Stimulated activated CD4-positive, alpha-beta T cell treated with anti-CD3 and anti-CD28 coated beads, Interleukin-12 subunit alpha, Interleukin-12 subunit beta, amount 100 ng/mL, for 4 hours (primary cell): ENCODE measurements around the gene FGFRL1.

ENCODE experiments used
- DNase-seq: peaks from one replicate; pipeline ENCODE4 v3.0.0-alpha.2; 2020

Gene FGFRL1

DNA sequence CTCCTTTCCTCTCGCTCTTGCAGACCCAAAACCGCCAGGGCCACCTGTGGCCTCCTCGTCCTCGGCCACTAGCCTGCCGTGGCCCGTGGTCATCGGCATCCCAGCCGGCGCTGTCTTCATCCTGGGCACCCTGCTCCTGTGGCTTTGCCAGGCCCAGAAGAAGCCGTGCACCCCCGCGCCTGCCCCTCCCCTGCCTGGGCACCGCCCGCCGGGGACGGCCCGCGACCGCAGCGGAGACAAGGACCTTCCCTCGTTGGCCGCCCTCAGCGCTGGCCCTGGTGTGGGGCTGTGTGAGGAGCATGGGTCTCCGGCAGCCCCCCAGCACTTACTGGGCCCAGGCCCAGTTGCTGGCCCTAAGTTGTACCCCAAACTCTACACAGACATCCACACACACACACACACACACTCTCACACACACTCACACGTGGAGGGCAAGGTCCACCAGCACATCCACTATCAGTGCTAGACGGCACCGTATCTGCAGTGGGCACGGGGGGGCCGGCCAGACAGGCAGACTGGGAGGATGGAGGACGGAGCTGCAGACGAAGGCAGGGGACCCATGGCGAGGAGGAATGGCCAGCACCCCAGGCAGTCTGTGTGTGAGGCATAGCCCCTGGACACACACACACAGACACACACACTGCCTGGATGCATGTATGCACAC lies 13.6 kb downstream of the FGFRL1 start:
- no peak for DNase-seq

DNA sequence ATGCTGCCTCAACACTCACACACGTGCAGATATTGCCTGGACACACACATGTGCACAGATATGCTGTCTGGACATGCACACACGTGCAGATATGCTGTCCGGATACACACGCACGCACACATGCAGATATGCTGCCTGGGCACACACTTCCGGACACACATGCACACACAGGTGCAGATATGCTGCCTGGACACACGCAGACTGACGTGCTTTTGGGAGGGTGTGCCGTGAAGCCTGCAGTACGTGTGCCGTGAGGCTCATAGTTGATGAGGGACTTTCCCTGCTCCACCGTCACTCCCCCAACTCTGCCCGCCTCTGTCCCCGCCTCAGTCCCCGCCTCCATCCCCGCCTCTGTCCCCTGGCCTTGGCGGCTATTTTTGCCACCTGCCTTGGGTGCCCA lies 14.7 kb downstream of the FGFRL1 start:
- peak; percentile 32 for DNase-seq

DNA sequence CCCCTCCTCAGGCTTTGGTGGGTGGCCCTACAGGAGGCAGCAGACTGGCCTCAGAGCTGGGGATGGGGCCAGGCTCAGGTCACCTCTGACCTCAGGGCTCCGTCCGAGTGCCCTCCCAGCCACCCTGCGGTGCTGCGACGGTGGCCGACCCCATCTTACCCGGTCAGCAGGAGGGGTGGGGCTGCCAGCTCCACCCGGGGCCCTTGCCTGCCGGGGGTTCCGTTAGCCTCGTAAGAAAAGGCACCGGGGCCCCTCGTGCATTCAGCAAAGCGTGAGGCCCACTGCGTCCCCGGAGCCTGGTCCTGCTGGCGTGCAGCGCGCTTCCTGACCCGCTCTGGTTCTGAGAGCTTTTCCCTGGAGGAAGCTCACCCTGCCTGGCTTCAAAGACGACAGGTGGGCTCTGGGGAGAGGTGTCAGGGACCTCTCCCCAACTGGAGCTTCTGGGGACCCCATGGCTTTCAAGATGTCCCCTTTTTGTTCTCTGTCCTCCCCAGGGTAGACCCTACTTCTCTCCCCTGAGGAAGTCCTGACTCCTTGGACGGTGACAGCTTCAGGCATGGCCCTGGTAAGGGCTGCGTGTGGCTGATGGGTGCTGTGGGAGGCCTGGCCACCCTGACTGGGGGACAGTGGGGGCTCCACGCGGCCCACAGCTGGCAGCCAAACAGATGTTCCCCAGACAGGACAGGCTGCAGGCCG lies 15.9 kb downstream of the FGFRL1 start:
- no peak for DNase-seq

DNA sequence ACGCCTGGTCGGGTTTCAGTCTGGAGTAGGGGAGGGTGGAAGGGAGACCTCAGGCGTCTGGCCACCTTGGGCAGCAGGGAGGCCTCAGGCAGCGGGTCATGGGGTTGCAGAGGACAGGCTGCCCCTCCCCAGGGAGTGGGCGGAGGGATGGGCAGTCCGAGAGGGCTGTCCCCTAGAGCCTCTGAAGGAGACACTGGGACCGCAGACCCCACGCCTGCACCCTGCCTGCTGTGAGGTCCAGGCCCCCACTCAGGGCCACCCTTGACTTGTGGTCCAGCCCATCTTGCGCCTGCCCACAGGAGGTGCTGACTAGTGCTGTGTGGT lies 16.5 kb downstream of the FGFRL1 start:
- no peak for DNase-seq

DNA sequence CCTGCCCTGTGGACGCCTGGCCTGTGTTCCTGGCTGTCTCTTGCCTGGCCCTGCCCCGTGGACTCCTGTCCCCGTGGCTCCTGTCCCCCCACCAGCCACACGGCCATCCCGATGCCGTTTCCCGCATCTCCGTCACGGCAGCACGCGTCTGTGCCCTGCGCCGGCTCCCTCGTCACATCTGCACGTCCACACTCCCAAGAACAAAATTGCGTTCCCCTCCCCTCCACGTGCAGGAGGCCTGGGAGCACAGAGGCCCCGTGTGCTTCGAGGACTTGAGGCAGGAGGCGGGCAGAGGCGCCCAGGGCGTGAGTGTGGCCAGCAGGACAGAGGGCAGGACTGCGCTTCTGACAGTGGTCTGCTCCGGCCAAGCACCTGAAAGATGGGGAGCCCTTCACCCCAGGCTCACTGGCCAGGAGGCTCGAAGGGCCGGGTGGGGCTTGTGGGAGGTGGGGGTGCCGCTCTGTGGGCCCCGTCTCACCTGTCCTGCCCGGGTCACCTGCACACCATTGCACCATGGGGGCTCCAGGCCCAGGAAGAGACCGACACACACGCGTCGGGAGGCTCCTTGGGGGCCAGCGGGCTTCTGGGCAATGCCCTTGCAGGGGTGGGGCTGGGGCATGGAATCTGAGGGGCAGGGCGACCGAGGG lies 17.3 kb downstream of the FGFRL1 start:
- no peak for DNase-seq

DNA sequence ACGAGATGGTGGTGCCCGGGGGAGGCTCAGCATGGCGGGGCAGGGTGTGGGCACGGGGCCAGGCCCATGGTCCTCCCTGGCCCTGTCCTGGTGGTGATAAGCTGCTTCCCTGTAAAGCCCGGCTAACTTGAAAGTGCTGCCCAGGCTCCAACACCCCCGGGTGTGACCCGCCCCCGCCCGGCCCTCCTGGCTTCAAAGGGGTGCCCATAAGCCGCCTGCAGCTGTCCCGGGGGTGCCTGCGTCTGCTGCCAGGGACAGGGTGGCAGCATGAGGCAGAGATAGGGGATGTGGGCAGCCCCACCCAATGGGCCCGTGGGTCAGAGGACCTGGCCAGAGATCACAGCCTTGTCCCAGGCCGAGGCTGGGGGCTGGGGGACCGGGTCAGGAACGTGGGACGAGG lies 18.1 kb downstream of the FGFRL1 start:
- DNase-seq = no peak

DNA sequence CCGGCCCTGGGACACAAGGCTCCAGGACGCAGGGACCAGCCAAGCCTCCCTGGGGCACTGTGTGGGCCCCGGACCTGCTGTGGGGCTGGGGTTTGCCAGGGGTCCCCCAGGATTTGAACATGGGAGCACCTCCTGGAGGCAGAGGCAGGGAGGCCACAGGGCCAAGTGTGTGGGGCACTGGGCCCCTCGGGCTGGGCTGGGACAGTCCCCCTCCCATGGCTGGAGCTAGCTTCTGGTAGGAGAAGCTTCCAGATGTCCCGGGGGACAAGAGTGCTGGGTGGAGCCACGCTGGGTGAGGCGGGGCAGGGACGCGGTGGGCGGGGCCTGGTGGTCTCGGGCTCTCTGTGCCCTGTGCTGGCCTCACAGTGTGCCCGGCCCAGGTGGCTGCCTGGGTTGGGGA lies 18.6 kb downstream of the FGFRL1 start:
- no peak for DNase-seq

GRCh38 chr4:1030559-1030958 lies 19.1 kb downstream of the FGFRL1 start:
- no peak for DNase-seq

DNA sequence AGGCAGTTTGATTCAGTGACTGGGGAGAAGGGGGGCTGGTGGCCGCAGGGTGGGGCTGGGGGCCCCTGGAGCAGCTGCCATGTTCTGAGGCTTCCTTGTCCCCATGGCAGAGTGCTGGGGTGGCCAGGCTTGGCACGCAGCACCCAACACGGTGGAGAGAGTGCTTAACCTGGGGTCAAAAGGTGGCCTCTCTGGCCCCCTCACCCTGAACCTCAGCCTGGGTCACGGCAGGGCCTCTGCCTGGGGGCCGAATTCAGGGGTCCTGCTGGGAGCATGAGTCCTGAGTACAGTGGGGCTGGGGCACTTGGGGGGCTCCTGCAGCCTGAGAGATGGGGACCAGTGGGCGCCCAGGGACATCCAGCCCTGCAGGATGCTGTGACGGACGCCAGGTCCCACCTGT lies 19.9 kb downstream of the FGFRL1 start:
- no peak for DNase-seq

GRCh38 chr4:1031956-1032795 lies 20.8 kb downstream of the FGFRL1 start:
- no peak for DNase-seq

DNA sequence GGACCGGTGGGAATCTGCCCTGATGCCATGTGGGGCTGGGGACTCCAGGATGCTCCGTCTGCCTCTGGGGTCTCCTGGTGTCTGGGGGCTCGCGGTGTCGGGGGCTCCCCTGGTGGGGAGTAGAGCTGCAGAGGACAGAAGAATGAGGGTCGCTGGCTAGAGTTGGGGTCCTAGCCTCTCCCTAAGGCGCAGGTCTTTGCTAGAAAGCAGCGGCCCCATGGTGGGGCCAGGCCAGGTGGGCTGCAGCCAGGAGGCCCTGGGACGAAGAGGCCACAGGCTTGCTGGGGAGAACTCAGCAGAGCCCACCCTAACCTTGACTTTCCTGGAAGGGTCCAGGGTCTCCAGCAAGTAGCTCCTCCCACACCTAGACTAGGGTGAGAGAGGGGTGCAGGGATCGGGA lies 21.4 kb downstream of the FGFRL1 start:
- DNase-seq = no peak

- no peak for DNase-seq
These were observed 22.6 kb downstream of the FGFRL1 start for GRCh38 chr4:1033840-1034551.

DNA sequence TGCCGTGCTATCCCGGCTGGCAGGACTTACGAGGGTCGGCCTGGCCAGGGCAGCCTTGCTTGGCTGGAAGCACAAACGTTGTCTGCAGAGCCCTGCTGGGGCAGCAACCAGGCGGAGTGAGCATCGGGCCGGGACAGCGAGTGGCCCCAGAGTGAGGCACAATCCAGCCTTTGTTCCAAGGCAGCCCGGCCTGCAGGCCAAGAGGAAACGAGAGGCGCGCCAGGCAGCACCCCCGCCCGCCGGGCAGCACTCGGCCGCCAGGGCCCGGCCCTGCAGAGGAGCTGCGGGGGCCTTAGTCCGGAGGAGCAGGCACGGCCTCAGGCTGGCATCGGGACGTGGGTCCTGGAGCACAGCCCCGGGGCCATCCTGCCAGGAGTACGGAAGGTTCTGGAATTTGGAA lies 24.1 kb downstream of the FGFRL1 start:
- DNase-seq = no peak

- no peak for DNase-seq
These were observed 24.7 kb downstream of the FGFRL1 start for GRCh38 chr4:1036095-1036494.

DNA sequence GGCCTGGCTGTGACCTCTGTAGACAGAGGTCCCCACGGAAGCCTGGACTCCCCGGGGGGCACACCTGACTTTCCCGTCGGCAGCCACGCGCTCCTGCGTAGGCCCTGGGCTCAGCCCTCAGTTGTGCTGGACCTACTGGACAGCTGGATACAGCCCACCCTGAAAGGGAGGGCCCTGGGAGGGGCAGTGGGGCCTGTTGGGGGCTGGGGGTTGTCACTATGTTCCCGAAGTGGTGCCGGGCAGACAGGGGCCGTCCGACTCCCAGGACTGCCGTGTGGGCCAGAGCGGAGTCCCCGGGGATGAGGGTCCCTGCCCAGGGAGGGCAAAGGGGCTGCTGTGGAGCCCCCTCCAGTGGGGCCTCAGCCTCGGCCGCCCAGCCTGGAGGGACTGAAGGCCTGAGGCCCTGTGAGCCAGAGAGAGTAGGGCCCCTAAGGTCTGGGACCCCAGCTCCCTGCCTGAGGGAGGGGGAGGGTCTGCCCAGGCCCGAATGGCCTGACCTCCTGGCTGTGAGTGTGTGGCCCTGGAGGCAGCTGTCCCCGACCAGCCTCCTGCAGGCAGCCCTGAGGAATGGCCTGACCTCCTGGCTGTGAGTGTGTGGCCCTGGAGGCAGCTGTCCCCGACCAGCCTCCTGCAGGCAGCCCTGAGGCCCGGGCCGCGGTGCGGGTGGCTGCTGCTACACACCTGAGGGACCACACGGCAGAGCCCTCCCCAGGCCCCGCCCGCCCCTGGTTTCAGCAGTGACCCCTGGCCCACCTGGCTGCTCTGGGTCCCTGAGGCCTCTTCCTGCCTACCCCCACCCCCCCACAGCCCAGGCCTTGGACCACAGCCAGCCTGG lies 25.8 kb downstream of the FGFRL1 start:
- DNase-seq = no peak

DNA sequence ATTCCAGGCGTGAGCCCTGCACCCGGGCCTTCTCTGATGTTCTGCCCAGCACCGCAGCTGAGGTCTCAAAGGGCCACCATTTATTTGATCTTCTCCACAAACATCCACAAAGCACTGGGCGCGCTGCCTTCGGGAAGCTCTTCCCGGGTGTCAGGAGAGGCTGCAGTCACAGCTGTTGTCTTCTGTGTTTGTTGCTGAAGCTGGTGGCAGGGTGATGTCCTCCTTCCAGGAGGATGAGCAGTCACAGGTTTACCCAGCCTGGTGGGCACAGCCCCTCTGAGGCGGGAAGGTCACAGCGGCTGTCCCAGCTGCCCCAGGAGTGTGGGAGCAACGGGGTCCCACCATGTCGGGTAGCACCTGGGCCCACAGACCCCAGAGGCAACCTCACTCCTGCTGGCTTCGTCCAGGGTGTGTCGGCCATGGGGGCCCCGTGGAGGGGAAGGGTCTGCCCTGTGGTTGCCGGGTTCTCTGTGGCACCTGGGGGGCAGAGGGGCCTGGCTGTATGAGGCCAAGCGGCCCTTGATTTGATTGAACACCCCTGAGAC lies 27.6 kb downstream of the FGFRL1 start:
- no peak for DNase-seq

DNA sequence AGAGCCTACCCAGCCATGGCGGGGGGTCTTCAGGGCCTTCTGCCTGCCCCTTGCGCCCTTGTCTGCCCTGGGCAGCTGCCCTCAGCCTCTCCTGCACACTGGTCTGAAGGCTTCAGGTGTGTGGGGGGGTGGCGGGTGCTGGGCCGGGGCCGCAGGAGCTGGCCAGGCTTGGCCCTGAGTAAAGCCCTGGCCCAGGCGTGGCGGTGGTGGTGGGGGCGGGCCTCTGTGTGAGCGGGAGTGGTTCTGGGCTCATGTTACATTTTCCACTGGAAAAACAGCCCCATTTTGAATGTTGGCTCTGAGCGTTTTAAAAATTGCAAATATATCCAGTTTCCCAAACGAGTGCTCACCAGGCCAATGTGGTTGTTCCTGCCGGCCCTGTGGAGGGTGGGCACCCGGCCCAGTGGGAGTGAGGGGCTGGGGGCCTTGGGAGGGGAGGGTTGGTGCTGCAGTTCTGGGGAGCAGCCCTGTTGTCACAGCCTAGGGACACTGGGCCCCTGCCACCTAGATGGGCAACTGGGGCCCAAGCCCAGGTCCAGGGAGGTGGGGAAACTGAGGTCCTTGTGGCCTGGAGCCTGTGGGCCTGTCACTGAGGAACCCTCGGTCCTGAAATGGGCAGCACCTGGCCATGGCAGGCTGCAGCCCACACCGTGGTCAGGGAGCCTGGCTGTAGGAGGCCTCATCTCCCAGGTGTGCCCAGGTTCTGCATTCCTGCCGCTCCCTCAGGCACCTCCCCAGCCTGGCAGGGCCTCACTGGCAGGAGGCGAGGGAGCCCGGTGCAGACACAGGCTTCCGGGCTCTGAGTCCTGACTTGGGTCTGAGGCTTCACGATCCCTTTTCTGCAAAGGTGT lies 28.3 kb downstream of the FGFRL1 start:
- no peak for DNase-seq

DNA sequence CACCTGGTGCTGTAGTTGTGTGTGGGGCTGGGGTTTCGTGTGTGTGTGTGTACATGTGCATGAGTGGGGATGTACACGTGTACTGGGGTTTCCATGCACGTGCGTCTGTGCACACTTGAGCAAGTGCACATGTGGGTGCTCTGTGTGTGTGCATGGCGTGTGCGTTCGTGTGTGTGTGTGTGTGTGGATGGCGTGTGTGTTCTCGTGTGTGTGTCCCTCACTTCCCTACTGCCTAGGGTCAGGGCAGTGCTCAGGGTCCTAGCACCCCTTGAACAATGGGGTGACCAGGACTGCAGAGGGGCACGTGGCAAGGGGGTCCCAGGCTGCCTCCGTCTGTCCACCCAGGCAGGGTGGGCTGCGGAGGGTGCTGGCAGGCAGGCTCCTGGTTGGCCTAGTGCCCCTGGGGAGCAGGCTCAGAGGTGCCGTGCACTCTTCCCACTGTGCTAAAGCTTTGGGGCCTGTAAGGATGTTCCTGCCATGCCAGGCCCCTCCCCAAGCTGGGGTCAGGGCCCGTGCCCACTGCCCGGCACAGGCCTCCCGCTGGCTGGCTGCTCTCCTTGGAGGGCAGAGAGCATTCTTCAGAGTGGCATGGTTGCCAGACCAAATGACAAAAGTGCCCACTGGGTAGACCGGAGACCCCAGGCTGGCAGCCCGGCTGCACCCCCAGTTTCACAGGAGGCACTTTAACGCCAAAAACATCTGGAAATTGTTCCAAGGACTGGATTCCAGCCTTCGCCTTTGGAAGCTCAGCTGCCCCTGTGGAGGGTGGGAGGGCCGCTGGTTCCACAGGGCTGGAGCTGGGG lies 29.1 kb downstream of the FGFRL1 start:
- DNase-seq = no peak

- no peak for DNase-seq
These were observed 29.9 kb downstream of the FGFRL1 start for GRCh38 chr4:1041147-1041935.
